ENCODE results near the gene ILK. TPM values are rescaled to one million over a fixed set of nuclear protein-coding genes. Genes with fewer than 3 reads are reported as not detected.

The ILK gene
- polyA plus RNA-seq, 1 donor, result 150 TPM

GRCh38 chr11:6621711-6622211 lies 18.2 kb downstream of the ILK start:
- DNase-seq (ENCODE audit: low read depth), result no peak

GRCh38 chr11:6622261-6623171 lies 18.9 kb downstream of the ILK start:
- DNase-seq (ENCODE audit: low read depth), result no peak

GRCh38 chr11:6623391-6624363 lies 20.1 kb downstream of the ILK start:
- no peak for DNase-seq (ENCODE audit: low read depth)

GRCh38 chr11:6625156-6625831 lies 21.7 kb downstream of the ILK start:
- no peak for DNase-seq (ENCODE audit: low read depth)

- no peak for DNase-seq (ENCODE audit: low read depth)
Measured at GRCh38 chr11:6625832-6626420, 22.4 kb downstream of the ILK start.

GRCh38 chr11:6626971-6627761 lies 23.6 kb downstream of the ILK start:
- DNase-seq (ENCODE audit: low read depth), result no peak

- no peak for DNase-seq (ENCODE audit: low read depth)
Measured at GRCh38 chr11:6627762-6628241, 24.2 kb downstream of the ILK start.

GRCh38 chr11:6628526-6628925 lies 25.0 kb downstream of the ILK start:
- DNase-seq (ENCODE audit: low read depth), result no peak

GRCh38 chr11:6629573-6629891 lies 26.0 kb downstream of the ILK start:
- no peak for DNase-seq (ENCODE audit: low read depth)

- DNase-seq (ENCODE audit: low read depth), result no peak
Measured at GRCh38 chr11:6629892-6630631, 26.5 kb downstream of the ILK start.

GRCh38 chr11:6630632-6631291 lies 27.2 kb downstream of the ILK start:
- no peak for DNase-seq (ENCODE audit: low read depth)

GRCh38 chr11:6631361-6631890 lies 27.9 kb downstream of the ILK start:
- no peak for DNase-seq (ENCODE audit: low read depth)

- DNase-seq (ENCODE audit: low read depth), result no peak
Measured at GRCh38 chr11:6632116-6633073, 28.8 kb downstream of the ILK start.

- no peak for DNase-seq (ENCODE audit: low read depth)
Measured at GRCh38 chr11:6633422-6634408, 30.1 kb downstream of the ILK start.

GRCh38 chr11:6634534-6634933 lies 31.0 kb downstream of the ILK start:
- DNase-seq (ENCODE audit: low read depth), result no peak
